Tongue (tissue), 2 donors: ENCODE measurements around the gene MAN2C1. TPM values are rescaled to one million over a fixed set of nuclear protein-coding genes. Genes with fewer than 3 reads are reported as not detected.
"Not testable (repeated sequence)": the region's sequence is repeated elsewhere in the genome, so short reads cannot be mapped to it uniquely, and the experiment has no call there.

Experiments used
- DNase-seq: peaks from one replicate; pipeline ENCODE4 v3.0.0-alpha.2; 2015
- total RNA-seq: library from RNA; depleted of rRNA; stranded (reverse); fragments of >200 nt; gene quantifications from one replicate; pipeline ENCODE4 v1.2.3, GENCODE V29; 2014

MAN2C1 gene
- total RNA-seq, 1 donor from 2014 or later: 143 TPM

DNA sequence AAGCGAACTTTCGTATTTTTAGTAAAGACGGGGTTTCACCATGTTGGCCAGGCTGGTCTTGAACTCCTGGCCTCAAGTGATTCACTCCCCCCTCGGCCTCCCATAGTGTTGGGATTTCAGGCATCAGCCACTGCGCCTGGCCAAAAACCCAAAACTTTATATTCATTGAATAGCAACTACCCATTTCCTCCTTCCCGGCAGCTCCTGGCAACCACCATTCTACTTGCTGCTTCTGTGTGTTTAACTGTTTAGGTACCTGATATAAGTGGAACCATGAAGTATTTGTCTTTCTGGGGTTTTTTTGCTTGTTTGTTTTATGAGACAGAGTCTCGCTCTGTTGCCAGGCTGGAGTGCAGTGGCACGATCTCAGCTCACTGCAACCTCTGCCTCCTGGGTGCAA lies 24.5 kb downstream of the MAN2C1 start:
- DNase-seq: not testable (repeated sequence)

DNA sequence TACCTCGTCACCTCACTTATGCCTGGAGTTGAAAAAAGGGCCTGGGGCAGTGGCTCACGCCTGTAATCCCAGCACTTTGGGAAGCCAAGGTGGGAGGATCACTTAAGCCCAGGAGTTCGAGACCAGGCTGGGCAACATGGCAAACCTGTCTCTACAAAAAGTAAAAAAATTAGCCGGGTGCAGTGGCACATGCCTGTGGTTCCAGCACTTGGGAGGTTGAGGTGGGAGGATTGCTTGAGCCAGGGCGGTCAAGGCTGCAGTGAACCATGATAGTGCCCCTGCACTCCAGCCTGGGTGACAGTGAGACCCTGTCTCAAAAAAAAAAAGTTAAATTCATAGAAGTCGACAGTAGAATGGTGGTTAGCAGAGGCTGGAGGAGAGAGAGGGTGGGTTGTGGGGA lies 26.2 kb downstream of the MAN2C1 start:
- no peak for DNase-seq

DNA sequence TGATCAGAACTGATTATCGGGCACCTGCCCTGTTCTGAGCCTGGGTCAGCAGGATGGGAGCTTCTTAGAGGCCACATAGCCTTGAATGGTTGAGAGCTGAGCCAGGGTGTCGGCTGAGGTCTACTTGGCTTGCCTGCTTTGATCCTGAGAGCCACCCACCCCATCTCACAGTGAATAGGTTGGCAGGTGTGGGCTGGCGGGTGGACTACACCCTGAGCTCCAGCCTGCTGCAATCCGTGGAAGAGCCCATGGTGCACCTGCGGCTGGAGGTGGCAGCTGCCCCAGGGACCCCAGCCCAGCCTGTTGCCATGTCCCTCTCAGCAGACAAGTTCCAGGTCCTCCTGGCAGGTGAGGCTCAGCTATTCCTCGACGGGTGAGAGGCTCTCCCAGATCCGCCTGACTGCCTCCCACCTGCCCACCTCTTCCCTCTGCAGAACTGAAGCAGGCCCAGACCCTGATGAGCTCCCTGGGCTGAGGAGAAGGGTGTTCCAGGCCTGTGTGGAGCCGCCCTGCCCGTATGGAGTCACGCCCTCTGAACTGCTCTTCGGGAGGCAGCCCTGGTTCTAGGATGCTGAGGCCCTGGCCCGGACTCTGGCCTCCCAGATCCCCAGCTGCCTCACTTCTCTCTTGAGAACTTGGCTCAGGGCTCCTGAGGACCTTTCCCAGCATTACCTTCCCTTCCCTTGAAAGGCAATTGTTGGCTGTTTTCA lies 28.7 kb downstream of the MAN2C1 start:
- DNase-seq: no peak

DNA sequence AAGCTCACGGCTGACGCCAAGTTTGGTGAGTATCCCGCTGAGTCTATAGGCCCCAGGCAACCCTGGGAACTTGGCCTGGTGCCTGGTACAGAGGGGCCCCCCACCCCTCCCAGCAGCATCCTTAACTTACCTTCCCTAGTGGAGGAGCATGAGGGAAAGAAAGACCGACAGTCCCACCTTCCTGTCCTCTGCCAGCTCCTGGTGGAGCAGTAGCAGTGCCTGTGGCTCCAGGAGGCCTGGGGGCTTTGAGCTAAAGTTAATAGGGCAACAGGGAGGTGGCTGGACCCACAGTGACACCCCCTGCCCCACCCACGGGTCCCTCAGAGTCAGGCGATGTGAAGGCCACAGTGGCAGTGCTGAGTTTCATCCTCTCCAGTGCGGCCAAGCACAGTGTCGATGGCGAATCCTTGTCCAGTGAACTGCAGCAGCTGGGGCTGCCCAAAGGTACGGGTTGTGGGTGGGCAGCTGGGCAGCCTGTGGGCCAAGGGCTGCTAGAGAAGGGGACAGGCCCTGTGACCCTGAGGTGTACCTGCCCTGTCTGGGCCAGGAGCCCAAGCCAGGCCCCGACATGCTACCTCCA lies 29.7 kb downstream of the MAN2C1 start:
- no peak for DNase-seq

DNA sequence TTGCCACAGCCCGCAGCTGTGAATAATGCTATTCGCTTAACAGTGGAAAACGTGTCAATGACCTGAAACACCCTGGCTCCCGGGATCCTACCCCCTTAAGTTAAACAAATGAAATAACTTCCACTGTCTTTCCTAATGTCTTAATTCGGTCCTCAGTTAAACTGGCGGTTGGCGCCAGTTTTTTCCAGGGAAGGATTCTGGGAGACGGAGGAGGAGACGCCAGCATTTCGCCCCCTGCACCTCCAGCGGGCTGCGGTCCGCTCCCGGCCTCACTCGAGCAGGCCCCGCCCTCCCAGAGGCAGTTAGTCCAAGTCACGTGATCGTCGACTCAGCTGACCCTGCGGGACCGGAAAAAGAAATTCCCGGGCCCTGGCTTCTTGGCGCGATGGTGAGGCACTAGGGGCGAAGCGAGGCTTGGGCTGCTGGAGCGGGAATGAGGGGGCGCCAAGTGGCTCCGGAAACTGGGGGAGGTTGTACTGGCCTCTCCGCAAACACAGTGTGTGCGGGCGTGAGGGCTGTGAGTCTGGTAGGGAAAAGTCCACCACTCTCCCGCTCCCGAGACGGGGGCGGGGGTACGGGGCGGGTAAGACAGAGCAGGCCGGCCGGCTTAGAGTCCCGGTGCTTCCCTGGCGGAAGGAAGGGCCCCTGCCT lies 32.6 kb downstream of the MAN2C1 start, which contains the start of gene COMMD4:
Gene COMMD4, plus strand, starts transcription at position 359 of the 651 bp plus-strand sequence. Its CDS starts 27 bp downstream, at position 386.
- peak; percentile 98 for DNase-seq

DNA sequence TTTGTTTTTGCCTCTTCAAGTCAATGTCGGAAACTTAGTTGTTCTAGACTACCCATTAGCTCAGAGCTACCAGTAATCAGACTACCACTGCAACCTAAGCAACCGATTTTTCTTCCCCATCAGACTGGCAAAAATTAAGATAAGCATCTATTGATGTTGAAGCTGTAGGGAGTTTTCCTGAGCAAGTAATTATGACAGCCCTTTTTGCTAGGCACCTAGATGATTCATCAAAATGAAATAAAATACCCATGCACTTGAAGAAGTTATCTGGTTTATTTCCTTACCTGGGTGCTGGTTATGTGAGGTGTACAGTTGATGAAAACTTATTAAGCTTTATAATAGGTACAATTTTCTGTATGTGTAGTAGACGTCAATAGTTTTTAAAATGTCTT lies 33.1 kb downstream of the MAN2C1 start:
- no peak for DNase-seq

DNA sequence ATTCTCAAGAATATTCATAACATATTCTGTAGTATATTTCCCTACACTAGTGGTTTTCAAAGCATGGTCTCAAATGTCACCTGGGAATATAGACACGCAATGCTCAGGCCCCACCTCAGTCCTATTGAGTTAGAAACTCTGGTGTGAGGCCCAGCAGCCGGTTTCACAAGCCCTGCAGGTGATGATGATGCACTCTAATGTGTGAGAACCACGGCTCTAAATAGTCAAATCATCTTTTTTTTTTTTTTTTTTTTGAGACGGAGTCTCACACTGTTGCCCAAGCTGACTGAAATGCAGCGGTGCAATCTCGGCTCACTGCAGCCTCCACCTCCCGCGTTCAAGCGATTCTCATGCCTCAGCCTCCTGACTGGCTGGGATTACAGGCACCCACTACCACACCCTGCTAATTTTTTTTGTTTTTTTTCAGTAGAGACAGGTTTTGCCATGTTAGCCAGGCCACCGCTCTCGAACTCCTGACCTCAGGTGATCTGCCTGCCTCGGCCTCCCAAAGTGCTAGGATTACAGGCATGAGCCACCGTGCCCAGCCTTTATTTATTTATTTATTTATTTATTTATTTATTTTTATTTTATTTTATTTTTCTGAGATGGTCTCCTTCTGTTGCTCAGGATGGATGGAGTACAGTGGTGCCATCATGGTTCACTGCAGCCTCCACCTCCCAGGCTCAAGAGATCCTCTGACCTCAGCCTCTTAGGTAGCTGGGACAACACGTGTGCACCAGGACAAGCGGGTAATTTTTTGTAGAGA lies 34.6 kb downstream of the MAN2C1 start:
- DNase-seq: not testable (repeated sequence)

DNA sequence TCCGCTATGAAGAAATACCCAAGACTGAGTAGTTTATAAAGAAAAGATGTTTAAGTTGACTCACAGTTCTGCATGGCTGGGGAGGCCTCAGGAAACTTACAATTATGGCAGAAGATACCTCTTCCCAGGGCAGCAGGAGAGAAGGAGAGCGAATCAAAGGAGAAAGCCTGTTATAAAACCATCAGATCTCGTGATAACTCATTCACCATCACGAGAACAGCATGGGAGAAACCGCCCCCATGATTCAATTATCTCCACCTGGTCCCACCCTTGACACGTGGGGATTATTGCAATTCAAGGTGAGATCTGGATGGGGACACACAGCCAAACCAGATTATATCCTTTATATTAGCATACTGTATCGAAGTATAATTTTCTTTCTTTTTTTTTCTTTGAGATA lies 36.3 kb downstream of the MAN2C1 start:
- DNase-seq: not testable (repeated sequence)

DNA sequence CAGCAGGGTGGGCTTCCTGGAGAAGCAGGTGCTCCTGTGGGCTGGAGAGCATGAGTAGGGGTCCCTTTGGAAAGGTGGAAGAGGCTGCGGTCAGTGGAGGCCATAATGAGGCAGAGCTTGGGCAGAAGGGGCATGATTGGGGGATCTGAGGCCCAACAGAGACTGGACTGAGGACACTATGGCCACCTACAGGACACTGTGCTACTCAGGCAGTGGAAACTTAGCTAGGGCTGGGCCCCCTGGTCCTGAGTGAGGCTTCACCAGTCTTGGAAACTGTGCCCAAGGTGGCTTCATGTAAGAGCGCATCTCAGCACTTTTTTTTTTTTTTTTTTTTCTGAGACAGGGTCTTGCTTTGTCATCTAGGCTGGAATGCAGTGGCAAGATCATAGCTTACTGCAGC lies 38.8 kb downstream of the MAN2C1 start:
- no peak for DNase-seq

DNA sequence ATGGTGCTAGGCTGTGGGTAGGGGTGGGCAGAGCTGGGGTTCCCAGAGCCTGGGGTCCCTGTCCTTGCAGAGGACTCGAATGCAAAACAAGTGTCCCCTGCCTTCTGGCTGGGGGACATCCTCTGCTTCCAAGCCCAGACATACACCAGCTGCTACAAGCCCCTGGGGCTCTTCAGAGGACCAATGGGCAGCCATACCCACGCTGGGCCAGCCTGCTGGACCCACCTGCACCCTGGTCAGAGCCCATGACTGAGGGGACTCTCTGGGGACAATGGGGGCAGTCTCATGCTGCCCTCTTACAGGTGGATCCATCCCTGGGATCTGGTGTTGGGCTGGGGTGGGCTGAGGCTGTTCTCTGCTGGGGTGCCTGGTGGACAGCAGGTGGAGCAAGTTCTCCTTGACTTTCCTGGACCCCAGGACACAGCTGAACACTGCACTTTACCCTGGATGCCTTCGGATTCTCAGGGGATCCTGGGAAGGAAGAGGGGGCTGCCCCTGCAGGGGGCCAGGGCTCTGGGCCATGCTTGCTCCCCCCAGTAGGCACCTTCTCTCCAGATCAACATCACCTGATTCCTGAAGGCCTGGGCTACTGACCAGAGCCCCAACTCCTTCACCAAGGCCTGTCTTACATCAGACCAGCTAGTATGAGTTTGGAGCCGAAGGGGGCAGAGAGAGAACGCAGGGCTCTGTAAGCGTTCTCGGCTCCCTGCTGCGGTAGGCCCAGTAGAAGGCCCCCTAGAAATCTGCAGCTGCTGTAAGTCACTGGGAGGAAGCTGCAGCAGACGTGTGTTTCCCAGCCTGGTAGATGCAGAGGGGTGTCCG lies 39.7 kb downstream of the MAN2C1 start:
- no peak for DNase-seq

DNA sequence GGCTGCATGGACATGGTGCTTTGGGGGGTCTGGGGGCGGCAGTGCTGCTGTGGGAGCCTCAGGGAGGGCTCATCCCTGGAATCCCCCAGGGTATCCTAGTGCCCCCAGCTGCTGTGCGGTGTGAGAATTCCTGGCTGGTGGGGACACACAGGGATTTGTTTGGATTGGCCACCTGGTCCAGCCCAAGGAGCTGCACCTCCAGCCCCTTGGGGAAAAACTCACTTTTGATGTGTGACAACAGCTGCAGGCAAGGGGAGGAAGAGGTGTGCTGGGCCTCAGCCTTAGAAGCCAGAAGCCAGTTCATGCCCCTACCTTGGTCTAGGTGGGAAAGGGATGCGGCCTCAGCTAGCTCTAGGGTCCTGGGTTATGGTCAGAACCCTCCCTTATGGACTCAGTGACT lies 40.9 kb downstream of the MAN2C1 start:
- DNase-seq: no peak

DNA sequence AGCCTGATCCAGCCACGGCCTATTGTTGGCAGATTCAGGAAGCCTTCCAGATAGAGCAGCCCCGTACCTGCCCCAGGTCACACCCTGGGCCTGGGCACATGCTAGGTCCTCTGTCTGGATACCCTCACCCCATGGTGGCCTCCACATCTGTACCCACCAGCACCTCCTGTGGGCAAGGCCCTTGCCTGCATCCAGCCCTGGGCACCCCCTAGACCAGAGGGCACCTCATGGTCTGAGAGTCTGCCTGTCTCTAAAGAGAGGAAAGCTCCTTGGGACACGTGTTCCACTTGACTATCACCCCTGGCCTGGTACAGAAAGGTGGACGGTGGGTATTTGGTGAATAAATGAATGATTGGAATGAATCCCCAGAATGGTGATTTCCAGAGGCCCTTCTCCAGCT lies 41.4 kb downstream of the MAN2C1 start:
- no peak for DNase-seq

DNA sequence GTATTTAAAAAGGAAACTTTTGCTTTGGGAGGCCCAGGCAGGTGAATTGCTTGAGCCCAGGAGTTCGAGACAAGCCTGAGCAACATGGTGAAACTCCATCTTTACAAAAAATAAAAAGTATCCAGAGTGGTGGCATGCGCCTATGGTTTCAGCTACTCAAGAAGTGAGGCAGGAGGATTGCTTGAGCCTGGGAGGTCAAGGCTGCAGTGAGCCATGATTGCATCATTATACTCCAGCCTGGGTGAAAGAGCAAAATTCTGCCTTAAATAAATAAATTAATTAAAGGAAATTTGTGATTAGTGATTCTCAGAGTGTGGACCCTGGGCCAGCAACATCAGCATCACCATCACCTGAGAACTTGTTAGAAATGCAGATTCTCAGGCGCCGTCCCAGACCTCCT lies 42.5 kb downstream of the MAN2C1 start:
- DNase-seq: no peak

DNA sequence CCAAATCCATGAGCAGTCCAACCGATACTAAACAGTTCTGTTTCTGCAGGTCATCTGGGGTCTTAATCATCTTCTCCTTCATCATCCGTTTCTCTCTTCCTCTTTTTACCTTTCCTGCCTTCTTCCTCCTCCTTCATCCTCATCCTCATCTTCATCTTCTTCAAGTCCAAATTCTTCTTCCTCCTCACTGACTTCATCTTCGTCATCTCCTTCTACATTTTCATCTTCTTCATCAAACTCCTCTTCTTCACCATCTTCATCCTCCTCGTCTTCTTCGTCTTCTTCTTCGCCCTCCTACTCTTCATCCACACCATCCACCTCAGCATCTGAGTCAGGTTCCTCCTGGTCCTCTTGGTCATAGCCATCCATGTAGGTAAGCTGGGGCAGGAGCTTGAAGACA lies 46.7 kb downstream of the MAN2C1 start:
- no peak for DNase-seq

DNA sequence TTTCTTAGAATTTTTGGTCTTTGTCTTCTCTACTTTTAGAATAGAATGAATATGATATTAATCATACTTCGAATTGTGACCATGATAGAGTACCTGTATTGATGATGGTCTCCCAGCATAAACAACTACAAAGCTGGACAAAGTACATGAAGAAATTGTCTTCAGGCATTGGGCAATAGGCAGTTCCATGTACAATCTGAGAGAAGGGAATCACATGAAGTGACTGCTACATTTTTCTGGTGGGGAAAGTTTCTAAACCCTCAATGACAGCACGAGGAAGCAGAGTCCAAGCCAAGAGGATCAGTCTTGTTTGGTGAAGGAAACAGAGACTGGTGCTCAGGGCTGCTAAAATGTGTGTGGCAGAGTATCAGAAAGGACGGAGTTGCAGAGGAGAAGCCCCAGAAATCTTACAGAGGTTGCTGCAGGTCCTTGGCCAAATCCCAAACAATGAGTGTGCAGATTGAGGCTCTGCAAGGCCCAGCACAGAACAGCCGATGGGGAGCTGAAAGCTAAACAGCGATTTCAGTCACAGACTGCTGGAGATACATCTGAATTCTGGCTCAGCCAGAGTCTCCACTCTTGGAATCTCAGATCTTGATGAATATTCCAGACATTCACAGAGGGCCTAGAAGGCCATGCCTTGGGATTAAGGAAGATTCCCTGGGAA lies 49.0 kb downstream of the MAN2C1 start:
- DNase-seq: not testable (repeated sequence)

DNA sequence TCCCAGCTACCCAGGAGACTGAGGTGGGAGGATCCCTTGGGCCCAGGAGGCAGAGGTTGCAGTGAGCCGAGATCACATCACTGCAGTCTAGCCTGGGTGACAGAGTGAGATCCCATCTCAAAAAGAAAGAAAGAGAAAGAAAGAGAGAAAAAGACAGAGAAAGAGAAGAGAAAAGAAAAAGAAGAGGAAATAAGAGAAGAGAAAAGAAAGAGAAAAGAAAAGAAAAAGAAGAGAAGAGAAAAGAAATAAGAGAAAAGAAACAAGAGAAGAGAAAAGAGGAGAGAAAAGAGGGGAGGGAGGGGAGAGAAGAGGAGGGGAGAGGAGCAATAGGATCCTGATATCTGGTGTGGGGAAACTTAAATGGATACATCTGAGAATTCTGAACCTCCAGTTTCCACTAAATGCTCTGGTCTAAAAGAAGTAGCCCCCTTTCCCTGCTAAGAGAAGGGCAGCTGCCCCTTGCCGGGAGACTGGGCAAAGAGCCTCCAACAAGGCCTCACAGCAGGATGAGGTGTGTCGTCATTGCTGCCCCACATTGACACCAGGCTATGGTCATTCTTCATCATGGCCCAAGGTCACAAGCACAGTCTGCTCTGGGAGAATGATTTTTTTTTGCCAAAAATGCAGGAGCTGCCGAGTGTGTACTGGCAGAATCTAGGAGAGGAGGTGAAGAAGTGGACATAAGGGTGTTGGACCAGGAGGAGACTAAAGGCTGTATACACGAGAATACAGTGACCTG lies 53.7 kb downstream of the MAN2C1 start:
- DNase-seq: no peak

DNA sequence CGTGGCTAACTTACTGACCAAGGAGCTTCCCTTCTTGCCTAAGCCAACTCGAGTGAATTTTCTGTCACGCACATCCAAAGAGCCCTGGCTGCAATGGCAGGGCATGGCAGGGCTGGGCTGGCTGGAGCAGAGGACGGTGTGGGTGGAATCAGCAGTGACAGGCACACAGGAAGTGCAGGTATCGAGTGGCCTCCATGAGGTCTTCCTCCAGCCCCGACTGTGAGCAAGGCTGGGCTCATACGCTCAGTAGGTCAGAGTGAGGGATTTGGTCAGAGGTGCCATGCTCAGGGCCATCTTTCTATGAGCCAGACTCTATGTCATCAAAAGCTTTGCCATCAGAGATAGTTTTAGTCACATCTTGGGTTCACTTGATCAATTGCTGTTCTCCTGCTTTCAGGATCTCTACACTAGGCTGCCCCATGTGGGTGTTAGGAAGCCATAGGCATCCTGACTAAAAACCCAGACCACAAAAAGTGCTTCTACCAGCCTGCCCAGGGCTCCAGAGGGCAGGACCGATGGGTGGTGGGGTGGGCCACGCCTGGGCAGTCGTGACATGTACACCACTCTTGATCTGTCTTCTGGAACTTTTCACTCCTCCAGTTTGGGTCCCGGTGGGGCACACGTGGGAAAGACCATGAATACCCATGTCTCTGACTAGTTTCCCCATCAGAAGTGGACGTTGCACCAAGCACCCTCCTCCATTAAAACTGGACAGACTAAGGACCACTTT lies 55.1 kb downstream of the MAN2C1 start:
- DNase-seq: no peak

DNA sequence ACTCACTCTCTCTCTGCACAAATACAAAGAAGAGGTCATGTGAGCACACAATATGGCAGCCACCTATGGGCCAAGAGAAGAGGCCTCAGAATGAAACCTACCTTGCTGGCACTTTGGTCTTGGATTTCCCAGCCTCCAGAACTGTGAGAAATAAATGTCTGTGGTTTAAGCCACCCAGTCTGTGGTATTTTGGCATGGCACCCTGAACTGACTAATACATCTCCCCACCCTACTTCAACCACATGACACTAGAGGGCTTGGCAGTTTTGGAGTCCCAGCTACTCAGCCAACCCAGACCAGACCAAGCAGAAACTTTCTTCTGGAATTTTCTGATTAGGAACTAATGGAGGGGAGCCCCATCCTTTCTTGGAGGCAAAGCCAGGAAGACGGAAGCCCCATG lies 55.9 kb downstream of the MAN2C1 start:
- not testable (repeated sequence) for DNase-seq

DNA sequence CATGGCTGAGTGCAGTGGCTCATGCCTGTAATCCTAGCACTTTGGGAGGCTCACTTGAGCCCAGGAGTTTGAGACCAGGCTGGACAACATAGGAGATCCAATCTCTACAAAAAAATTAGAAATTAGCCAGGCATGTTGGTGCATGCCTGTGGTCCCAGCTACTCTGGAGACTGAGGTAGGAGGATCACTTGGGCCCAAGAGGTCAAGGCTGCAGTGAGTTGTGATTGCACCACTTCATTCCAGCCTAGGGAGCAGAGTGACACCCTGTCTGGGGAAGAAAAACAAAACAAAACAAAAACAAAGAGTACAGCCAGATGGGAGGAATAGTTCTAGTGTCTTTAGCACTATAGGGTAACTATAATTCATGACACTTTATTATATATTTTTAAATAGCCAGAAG lies 58.7 kb downstream of the MAN2C1 start:
- DNase-seq: no peak
